GM19025 (cell line): ENCODE results near the gene RAET1L.
"Not testable (repeated sequence)": the region's sequence is repeated elsewhere in the genome, so short reads cannot be mapped to it uniquely, and the experiment has no call there.

Experiments
- ATAC-seq: cut with Tn5 transposase; IDR thresholded peaks from one replicate; pipeline ENCODE4 v1.9.1; 2021; ENCODE audit warnings: mild to moderate bottlenecking, low read depth, moderate library complexity; ENCODE audit not compliant: unreplicated experiment

Gene RAET1L

GRCh38 chr6:149999636-150000035 is 25.7 kb downstream of the RAET1L start:
- no peak for ATAC-seq

GRCh38 chr6:149995971-149996370 is 29.4 kb downstream of the RAET1L start:
- no peak for ATAC-seq

GRCh38 chr6:149995235-149995750 is 30.0 kb downstream of the RAET1L start:
- ATAC-seq: no peak

- no peak for ATAC-seq
These were observed 33.5 kb downstream of the RAET1L start for GRCh38 chr6:149991838-149992237.

GRCh38 chr6:149991472-149991795 is 33.9 kb downstream of the RAET1L start:
- ATAC-seq: not testable (repeated sequence)

- ATAC-seq: no peak
These were observed 34.5 kb downstream of the RAET1L start for GRCh38 chr6:149990661-149991471.

GRCh38 chr6:149990212-149990660 is 35.1 kb downstream of the RAET1L start:
- ATAC-seq: no peak

GRCh38 chr6:149988550-149989346 is 36.6 kb downstream of the RAET1L start:
- ATAC-seq: no peak

- no peak for ATAC-seq
These were observed 37.7 kb downstream of the RAET1L start for GRCh38 chr6:149987602-149988107.

- ATAC-seq: no peak
These were observed 39.8 kb downstream of the RAET1L start for GRCh38 chr6:149985481-149985937.

GRCh38 chr6:149984773-149985172 is 40.6 kb downstream of the RAET1L start:
- no peak for ATAC-seq

- ATAC-seq: no peak
These were observed 42.2 kb downstream of the RAET1L start for GRCh38 chr6:149983145-149983544.

GRCh38 chr6:149979293-149979692 is 46.0 kb downstream of the RAET1L start:
- ATAC-seq: no peak

- no peak for ATAC-seq
These were observed 46.7 kb downstream of the RAET1L start for GRCh38 chr6:149978610-149979009.

GRCh38 chr6:149977221-149977620 is 48.1 kb downstream of the RAET1L start:
- ATAC-seq: no peak

GRCh38 chr6:149975400-149975799 is 49.9 kb downstream of the RAET1L start:
- no peak for ATAC-seq

- no peak for ATAC-seq
These were observed 50.5 kb downstream of the RAET1L start for GRCh38 chr6:149974825-149975224.

- not testable (repeated sequence) for ATAC-seq
These were observed 50.9 kb downstream of the RAET1L start for GRCh38 chr6:149974394-149974793.

- ATAC-seq: no peak
These were observed 55.7 kb downstream of the RAET1L start for GRCh38 chr6:149969635-149970034.

- not testable (repeated sequence) for ATAC-seq
These were observed 56.4 kb downstream of the RAET1L start for GRCh38 chr6:149968909-149969308.
